ENCODE measurements around the gene PEX12. TPM values are rescaled to one million over a fixed set of nuclear protein-coding genes. Genes with fewer than 3 reads are reported as not detected.

Gene PEX12
- total RNA-seq, 4 donors from 2014 or later: 4.0 to 6.5 (median 5.9) TPM

- no peak for TF ChIP-seq CTCF (IDR thresholded peaks at IDR 0.05; ENCODE audit: low read depth)
Observed at GRCh38 chr17:35575759-35576158, 2.6 kb downstream of the PEX12 start.

GRCh38 chr17:35569405-35569804 is 9.0 kb downstream of the PEX12 start:
- no peak for TF ChIP-seq CTCF (IDR thresholded peaks at IDR 0.05; ENCODE audit: low read depth)

- no peak for TF ChIP-seq CTCF (IDR thresholded peaks at IDR 0.05; ENCODE audit: low read depth)
Observed at GRCh38 chr17:35568561-35568960, 9.8 kb downstream of the PEX12 start.

- no peak for TF ChIP-seq CTCF (IDR thresholded peaks at IDR 0.05; ENCODE audit: low read depth)
Observed at GRCh38 chr17:35566968-35567367, 11.4 kb downstream of the PEX12 start.

- no peak for TF ChIP-seq CTCF (IDR thresholded peaks at IDR 0.05; ENCODE audit: low read depth)
Observed at GRCh38 chr17:35560703-35561102, 17.7 kb downstream of the PEX12 start, which contains the start of gene SLFN14. Gene SLFN14, minus strand, starts transcription at chr17:35560819. Its CDS starts 2,757 bp downstream, at chr17:35558062.

- no peak for TF ChIP-seq CTCF (IDR thresholded peaks at IDR 0.05; ENCODE audit: low read depth)
Observed at GRCh38 chr17:35559495-35560210, 18.7 kb downstream of the PEX12 start.

- TF ChIP-seq CTCF (IDR thresholded peaks at IDR 0.05; ENCODE audit: low read depth): no peak
Observed at GRCh38 chr17:35557353-35557752, 21.0 kb downstream of the PEX12 start.

Data from subcutaneous adipose tissue (tissue), 4 donors.